ENCODE data around the gene TDRD9.

Gene TDRD9

DNA sequence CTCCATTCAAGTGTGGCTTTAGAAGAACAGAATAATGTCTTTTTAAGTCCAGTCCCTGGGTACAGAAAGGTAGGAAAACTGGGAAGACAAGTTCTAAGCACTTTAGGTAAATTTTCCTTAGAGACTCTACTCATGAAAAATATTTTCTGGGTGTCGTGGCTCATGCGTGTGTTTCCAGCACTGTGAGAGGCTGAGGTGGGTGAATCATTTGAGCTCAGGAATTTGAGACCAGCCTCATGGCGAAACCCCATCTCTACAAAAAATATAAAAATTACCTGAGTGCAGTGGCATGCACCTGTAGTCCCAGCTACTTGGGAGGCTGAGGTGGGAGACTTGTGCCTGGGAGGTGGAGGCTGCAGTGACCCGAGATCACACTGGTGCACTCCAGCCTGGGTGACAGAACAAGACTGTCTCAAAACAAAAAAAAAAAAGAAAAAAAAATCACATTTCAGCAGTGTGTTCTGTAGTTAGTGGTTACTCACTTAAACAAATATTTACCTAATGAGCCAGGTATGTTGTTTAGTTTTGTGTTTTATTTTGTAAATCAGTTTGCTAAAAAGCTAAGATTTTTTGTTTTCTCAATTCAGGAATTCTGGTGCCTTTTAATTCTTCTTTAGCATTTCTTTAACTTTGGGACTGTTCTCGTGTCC is 66.4 kb downstream of the TDRD9 start:
- no peak for DNase-seq

DNA sequence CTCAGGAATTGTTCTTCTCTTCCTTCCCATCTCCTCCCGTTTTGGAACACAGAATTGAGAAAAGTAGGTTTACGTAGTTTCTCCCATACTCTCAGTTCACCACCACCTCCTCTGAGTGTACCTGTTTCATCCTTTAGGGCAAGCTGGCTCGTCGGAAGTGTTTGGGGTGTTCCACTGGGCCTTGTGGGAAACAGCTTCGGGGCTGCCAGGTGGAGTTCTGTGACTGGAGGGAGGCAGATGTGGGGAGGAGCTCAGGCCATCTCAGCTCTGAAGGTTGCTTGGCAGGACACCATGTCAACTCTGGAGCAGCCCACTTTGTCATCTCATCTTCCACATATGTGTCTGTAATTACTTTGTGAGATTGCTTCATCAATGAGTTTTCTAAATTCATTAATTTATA is 67.6 kb downstream of the TDRD9 start:
- no peak for DNase-seq

DNA sequence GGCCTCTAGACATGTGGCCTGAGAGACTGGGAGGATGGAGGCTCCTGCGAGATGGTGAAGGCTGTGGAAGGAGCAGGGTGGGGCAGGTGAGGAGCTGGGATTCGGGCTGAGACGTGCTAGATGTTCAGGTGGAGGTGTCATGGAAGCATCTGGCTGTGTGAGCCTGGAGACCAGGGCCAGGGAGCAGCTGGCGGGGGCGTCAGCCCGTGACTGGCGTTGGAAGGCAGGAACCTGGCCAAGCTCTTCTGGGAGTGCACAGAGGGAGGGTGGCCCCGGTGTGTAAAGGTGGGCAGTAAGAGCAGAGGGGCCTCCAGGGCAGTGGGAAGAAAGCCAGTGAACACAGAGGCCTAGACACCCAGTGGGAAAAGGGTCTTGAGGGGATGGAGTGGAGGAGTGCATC is 69.1 kb downstream of the TDRD9 start:
- DNase-seq: no peak

DNA sequence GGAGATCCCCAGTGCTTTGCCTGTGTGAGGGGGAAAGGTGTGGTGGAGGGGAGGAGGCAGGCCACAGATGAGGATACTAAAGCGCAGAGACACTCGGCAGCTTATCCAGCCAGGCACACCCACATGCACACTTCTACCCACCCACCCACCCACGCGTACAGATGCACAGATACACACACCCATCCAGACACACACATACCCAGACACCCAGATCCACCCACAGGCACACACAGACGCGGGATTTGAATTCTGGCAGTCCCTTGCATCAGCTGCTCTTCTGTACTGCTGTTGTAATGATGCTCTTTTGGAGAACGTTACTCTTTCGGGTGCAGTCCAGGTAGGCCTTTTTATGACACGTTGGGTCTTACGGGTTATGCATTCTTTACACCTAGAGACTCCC is 69.8 kb downstream of the TDRD9 start:
- no peak for DNase-seq

DNA sequence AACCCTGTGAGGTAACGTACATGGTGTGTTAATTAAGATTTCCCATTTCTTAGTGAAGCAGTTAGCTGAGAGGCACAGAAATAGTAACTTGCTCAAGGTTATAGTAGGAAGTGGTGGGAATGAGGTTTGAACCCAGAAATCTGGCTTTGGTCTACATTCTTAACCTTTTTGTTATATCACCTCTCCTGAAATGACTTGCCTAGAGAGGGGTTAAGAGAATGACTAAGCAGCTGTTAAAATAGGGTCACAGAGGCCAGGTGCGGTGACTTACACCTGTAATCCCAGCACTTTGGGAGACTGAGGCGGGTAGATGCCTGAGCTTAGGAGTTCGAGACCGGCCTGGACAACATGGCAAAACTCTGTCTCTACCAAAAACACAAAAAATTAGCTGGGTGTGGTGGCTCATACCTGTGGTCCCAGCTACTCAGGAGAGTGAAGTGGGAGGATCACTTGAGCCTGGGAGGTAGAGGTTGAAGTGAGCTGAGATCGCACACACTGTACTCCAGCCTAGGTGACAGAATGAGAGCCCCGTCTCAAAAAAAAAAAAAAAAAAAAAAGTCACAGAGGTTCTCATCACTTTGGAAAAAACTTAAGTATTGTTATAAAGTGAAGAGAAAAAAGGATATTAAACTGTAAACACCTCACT is 71.7 kb downstream of the TDRD9 start:
- no peak for DNase-seq

DNA sequence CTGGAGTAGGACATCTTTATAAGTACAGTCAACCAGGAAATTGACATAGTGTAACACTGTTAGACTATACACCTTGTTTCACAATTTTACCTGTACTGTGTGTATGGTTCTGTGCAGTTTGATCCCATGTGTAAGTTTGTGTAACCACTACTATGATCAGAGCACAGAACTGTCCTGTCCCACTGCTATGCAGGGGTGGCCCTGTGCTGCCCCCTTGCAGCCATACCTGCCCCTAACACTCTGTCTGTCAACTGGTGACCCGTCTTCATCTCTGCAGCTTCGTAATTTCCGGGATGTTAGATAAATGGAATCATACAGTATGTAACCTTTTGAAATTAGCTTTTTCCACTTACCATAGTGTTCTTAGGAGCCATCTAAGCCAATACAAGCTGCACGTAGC is 72.7 kb downstream of the TDRD9 start:
- peak in 1 of 2 experiments; percentile 21 for DNase-seq

DNA sequence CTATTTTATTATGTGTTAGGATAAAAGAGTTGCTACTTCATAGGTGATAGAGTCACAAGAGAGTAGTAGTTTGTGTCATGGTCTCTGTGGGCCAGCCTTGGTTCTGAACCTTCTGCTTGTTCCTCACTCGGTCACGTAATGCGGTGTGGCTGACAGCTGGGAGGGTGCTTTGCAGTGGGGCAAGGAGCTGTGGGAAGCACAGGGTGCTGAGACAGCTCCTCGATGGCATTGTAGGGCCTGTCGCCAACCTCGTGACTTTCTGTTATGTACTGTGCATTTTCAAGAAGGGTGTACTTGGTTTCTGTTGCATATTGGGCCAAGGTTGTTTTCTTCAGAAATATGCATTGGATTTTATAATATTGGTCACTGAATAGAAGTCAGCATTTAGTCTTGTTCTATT is 75.4 kb downstream of the TDRD9 start:
- no peak for DNase-seq

DNA sequence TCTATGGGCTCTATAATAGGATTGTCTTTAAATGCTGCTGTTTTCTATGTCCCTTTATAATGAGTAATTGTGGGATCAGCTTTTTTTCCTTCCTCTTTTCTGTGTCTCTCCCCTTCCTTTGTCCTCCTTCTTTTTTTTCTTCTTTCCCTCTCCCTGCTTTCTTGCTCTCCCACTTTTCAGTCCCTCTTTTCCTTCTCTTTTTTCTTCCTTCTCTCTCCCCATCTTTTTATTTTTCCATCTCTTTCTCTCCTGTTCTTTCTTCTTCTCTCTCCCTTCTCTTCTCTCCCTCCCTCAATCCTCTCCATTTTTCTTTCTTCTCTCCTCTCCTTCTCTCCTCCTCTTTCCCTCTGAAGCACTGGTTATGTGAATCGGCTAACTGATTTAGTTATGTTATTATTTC is 76.6 kb downstream of the TDRD9 start:
- no peak for DNase-seq

DNA sequence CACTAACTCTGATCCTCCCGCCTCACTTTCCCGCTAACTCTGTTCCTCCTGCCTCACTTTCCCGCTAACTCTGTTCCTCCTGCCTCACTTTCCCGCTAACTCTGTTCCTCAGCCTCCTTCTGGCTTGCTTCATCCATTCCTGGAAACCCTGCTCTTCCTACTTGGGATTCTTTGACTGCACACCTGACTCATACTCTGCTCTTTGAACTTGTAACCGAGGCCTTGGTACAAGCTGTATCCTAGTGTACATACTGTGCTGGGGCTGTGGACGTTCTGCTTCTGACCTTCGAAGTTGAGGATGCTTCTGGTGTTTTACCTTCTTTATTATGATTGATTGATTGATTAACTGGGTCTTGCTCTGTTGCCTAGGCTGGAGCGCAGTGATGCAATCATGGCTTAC is 77.2 kb downstream of the TDRD9 start:
- DNase-seq: no peak

DNA sequence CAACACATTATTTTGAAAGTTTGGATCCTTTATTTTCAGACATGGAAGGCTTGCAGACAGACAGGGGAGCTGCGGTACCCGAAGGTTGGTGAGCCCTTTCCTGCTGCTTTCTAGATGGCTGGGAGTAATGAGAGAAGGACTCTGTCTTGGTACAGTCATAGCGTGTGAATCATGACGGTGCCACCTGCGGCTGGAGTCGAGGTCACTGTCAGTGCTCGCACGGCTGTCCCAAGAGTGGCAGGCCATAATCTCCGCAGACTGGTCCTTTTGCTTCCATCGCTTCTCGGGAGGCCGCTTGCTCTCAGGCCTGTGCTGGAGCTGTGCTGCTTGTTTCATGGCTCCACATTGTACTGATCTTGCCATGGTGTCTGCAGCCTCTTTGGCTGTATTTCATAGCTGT is 78.9 kb downstream of the TDRD9 start:
- no peak for DNase-seq

DNA sequence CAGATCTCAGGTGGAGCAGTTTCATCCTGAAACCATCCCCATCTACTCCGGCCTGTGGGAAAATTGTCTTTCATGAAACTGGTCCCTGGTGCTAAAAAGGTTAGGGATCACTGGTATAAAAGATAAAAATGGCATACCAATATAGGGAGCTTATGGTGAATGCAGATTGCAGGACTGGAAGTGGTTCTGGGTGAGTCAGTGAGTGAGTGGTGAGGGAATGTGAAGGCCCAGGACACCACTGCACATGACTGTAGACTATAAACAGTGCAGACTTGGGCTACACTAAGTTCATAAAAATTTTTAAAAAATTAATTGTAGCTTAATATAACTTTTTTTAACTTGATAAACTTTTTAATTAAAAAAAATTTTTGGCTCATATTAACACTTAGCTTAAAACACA is 81.0 kb downstream of the TDRD9 start:
- no peak for DNase-seq

DNA sequence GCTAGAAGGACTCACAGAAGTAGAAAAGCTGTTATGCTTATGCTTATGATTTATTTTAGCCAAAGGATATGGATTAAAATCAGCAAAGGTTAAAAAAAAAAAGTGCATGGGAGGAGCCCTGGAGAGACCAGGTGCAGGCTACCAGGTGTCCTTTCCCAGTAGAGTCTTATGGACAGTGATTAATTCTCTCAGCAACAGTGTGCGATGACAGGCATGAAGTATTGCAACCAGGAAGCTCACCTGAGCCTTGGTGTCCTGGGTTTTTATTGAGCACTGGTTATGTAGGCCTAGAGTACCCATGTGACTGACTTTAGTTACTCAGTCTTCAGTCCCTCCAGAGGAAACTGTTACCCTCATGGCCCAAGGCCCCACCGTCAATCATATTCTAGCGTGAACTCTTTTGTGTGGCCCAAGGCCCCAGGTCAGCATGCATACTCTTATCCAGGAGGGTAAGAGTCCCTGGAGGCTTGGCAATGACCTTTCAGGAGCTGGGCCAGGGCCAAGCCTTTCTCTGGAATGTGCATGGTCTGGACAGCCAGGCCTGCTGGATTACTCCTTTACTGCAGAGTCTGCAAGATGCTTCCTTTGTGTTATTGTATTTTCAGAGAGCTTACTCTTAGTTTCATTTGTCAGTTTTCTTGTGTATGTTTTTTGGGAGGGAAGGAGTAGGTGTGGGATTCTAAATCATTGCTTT is 83.7 kb downstream of the TDRD9 start:
- no peak for DNase-seq

DNA sequence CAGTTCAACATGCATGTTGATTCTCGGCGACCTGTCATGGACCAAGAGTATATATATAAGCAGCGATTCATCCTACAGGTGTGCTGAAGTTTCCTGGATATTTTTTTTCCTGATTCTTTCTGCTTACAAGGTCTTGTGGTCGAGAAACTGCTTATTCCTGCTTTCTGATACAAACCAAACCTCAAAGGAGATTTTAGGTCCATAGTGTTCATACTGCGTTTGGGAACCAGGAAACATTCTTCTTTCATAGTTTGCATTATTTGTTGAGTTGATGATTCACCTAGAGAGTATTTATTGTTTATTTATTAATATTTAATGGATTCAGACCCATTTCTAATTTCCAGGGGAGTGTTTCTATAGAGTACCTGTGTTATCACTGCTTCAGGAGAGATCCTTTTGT is 86.5 kb downstream of the TDRD9 start:
- DNase-seq: no peak

DNA sequence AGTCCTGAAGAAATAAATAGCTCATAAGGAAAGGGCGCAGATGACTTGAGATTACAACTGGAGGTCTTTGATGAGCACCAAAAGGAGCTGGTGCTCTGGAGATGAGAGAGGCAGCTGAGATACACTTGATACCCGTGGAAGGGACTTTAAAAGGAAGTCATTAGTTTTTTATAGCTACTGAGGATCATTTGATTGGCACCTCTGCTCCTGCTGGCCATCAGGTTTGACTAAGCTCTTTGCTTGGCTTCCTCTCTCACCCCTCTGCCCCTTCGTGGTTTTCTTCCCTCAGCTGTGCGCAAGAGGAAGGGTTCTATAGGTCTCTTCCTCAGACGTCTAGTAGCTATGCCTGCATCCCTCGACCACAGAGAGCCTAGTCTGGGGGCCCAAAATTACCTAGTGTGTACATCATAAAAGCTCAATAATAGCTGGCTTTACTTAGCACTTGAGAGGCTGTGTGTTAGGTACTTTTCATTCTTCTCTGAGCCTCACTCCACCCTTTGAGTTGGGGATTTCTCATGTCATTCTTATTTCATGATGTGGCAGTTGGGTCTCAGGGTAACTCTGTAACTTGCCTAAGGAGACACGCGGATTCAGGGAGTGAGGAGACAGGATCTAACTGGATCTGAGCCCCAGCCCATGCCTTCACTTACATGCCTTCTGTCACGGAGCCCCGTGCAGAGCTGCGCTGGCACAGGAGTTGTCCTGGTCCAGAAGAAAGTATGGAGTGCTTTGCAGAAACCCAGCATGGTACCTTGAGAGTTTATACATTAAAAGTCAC is 88.8 kb downstream of the TDRD9 start:
- DNase-seq: no peak

DNA sequence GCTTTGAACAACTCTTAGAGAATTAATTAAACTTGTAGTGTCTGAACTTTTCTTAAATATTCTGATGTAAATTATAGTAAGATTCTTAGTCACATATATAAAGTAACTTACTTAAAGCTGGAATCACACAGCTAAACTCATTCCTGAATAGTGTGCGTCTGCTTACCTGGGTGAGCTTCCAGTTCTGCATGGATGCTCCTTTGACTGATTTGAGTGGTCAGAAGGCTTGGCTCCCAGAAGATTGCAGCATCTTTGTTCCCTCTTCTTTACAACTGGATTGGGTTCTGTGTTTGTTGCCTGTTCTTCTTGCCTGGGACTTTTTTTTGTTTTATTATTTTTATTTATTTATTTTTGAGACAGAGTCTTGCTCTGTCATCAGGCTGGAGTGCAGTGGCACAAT is 90.8 kb downstream of the TDRD9 start:
- no peak for DNase-seq

DNA sequence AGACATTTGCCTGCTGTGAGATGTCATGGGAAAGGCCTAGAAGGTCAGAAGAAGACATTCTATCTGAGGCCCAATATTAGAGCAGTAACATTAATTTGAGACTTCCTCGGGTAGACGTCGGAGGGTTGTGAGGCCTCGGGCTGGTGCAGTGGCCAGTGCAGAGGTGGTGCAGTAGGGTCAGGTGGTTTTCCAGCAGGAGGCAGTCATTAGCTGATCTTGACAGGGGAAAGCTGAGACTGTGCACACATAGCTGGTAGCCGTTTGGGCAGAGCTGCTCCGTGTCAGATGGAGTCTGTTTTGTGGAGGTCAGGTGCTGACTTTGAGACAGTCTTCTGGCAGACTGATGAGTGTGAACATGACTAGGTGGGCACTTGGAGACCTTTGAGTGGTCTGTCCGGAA is 91.5 kb downstream of the TDRD9 start:
- DNase-seq: no peak

DNA sequence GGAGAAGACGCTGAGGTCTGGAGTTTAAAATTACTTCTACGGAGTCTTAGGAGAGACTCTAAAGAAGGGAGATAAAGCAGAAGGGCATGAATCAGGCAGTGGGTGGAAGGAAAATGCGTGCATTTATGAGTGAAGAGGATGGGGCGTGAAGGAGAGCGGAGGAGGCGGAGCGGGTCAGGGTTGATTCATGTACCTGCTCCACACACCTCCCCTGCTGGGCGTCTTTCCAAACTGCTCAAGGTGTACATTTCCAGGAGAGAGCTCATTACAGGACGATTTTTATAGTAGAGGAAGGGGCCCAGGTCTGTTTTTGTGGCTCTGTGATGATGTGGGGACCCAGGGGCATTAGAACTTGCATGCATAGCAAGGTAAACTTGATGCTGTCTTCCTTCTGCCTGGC is 92.2 kb downstream of the TDRD9 start:
- no peak for DNase-seq

DNA sequence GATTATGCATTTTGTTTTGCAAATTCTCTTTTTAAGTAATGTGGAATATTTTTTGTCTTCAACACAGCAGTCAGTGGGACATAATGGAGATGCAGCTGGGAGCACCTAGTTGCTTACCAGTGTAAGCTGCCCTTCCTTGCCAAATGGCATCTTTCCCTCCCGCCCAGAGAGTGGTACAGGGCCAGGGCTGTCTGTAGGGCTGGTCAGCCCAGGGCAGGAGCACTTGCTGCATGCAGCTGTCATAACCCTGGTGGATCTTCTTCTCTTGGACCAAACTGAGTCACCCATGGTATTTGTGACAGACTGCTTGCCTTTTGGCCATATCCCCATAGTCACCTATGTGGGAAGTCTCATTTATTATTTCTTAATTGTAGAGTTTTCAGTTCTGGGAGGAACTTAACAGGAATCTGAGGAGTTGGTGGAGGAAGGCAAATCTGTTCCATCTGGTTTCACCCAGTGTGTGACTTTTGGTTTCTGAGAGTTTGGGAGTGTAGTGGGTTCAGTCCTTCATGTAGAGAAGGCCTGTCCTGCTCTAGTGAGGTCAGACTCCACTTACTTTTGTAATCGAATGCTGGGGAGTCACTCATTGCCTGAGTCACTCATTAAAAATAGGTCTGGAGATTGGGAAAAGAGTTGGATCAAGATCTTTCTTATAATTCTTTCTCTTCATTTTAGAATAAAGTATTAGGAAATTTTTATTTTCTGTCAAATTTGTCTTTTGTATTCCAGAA is 95.2 kb downstream of the TDRD9 start:
- DNase-seq: no peak

DNA sequence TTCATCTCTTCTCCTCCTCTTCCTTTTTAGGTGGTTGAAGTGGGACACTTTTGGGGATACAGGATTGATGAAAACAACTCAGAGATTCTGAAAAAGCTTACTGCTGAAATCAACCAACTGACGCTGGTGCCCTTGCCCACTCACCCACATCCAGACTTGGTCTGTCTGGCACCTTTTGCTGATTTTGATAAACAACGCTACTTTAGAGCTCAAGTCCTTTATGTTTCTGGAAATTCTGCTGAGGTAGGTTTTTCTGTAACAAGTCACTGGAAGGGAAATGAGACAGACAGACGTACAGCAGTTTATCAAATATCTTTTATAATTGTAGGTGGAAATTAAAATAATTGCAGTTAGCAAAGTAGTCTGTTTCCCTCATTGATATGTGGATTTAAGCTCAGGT is 97.3 kb downstream of the TDRD9 start:
- no peak for DNase-seq

DNA sequence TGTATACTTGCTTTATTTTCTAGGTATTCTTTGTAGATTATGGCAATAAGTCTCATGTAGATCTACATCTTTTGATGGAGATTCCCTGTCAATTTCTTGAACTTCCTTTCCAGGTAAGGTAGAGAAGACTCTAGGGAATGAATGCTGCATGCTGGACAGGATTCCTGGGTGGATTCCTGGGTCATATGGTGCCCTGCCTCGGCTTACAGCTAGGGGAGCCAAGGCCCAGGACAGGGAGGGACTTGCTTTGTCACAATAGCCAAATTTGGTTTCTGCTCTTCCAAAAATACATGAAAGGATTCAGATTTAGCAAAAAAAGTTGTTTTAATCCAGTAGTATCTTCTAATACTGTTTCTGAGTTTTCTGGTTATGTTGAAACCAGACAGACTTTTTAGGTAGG is 97.8 kb downstream of the TDRD9 start:
- no peak for DNase-seq

DNA sequence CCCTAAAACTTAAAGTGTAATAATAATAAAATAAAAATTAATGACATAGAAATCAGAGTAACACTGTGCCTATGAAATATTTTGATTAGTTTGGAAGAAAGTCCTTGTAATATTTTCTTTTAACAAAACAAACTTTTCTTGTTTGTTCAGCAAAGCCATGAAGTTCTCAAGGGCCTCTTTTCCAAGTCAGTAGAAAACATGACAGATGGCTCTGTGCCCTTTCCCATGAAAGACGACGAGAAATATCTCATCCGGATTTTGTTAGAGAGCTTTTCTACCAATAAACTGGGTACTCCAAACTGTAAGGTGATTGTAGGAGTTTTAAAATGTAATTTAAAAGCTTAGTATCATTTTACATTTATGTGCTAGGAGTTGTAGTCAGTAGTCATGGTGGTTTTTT is 102.7 kb downstream of the TDRD9 start:
- DNase-seq: no peak

DNA sequence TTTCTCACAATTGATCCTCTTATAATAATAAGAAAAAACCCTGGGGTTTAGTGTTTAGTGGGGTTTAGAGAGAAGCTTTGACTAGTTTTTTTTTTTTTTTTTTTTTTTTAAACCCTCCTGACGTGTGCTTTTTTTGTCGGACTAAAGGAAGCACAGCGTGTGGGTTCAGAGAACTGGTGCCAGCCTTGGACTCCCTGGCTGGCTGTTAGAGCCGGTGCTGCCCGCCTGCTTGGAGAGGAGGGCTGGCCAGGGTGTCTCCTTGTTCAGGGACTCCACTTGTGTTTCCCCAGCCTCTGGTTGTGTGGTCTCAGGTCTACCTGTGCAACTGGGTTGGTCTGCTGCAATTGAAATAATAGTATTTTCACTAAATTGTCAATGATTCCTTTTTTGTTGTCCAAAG is 103.1 kb downstream of the TDRD9 start:
- DNase-seq: no peak
